ENCODE results near the gene SLC47A2.

GRCh38 chr17:19713462-19713861 lies 2.9 kb downstream of the SLC47A2 start:
- TF ChIP-seq CTCF (IDR thresholded peaks at IDR 0.05) (no peak), ZFX (IDR thresholded peaks at IDR 0.05; ENCODE audit: borderline replicate concordance) (no peak)
